HCT116 (cell line): Measurements from ENCODE around the gene ELK4. TPM values are rescaled to one million over a fixed set of nuclear protein-coding genes. Genes with fewer than 3 reads are reported as not detected.

ENCODE experiments used
- ATAC-seq: fragments of 200-7000 bp; cut with Tn5 transposase; 2 replicates; pipeline ENCODE4 v1.9.1; 2020; ENCODE audit warnings: mild to moderate bottlenecking, moderate library complexity
- BruUV-seq: library from RNA; stranded (reverse); fragments of 400-500 nt; replicated peaks from 2 replicates; lab custom pipeline; 2021; lab: Mats Ljungman, UMichigan
- CTCF ChIA-PET: fragments of 300-600 bp; sonication (Branson Sonifier 250); formaldehyde crosslinking; loops from one replicate; lab custom pipeline; 2021; ENCODE audit warnings: antibody characterized with exemption; lab: Charles Lee
- POLR2A ChIA-PET: fragments of 300-600, 350-600 bp; sonication (Branson Sonifier 250); formaldehyde crosslinking; loops from one replicate; lab custom pipeline; 2021; ENCODE audit warnings: antibody characterized with exemption; lab: Charles Lee
- RAD21 ChIA-PET, 2 experiments: fragments of 300-600 bp; sonication (Branson Sonifier 250); formaldehyde crosslinking; loops; one replicate each; lab custom pipeline; 2023; ENCODE audit warnings: low total read pairs in 2 of 2; ENCODE audit not compliant: uncharacterized antibody in 2 of 2, unreplicated experiment in 2 of 2, low non-redundant PET in 1 of 2; lab: Charles Lee
- DNase-seq: peaks from one replicate; pipeline ENCODE4 v3.0.0-alpha.2; 2010; ENCODE audit warnings: low read depth, low spot score
- H2AFZ ChIP-seq: fragments of 200-600 bp; shearing (Covaris generic), sonication (generic); 2 replicates; pipeline ENCODE4 v1.6.1; 2017; ENCODE audit warnings: low read depth, mixed run types, mixed read lengths, antibody characterized with exemption, low read length; ENCODE audit not compliant: poor library complexity, severe bottlenecking
- H3K27ac ChIP-seq: 2 replicates; pipeline ENCODE4 v1.5.1; 2012; ENCODE audit warnings: low read depth, low read length
- H3K27me3 ChIP-seq: fragments of 200-600 bp; sonication (generic); 2 replicates; pipeline ENCODE4 v1.6.1; 2016; ENCODE audit warnings: mixed run types, low read length, mixed read lengths; ENCODE audit not compliant: insufficient read depth
- H3K36me3 ChIP-seq, 2 experiments: fragments of 200-500 bp in 1 of 2; fragments of 200-600 bp in 1 of 2; sonication (Bioruptor generic) in 1 of 2; sonication (generic) in 1 of 2; 2 replicates each; pipeline versions ENCODE4 v1.5.1 to v1.6.1; 2014 to 2016; ENCODE audit warnings: low read length in 2 of 2, inconsistent platforms in 1 of 2, mixed read lengths in 1 of 2, mixed run types in 1 of 2; ENCODE audit not compliant: insufficient read depth in 2 of 2, control insufficient read depth in 1 of 2
- H3K4me1 ChIP-seq, 2 experiments: fragments of 200-600 bp in 1 of 2; sonication (generic) in 1 of 2; 2 replicates each; pipeline versions ENCODE4 v1.5.1 to v1.6.1; 2012 to 2017; ENCODE audit warnings: low read length in 2 of 2, inconsistent platforms in 1 of 2, mild to moderate bottlenecking in 1 of 2, mixed read lengths in 1 of 2, mixed run types in 1 of 2, moderate library complexity in 1 of 2; ENCODE audit not compliant: insufficient read depth in 2 of 2, control insufficient read depth in 1 of 2
- H3K4me2 ChIP-seq: fragments of 200-600 bp; sonication (generic); 2 replicates; pipeline ENCODE4 v1.6.1; 2017; ENCODE audit warnings: mixed run types, low read length, mixed read lengths
- H3K4me3 ChIP-seq, 2 experiments: fragments of 200-600 bp in 1 of 2; sonication (generic) in 1 of 2; replicated peaks in 1 of 2; 2 replicates each; pipeline ENCODE4 v1.5.1; 2011 to 2016; ENCODE audit warnings: low read length in 2 of 2, control low read depth in 1 of 2, low read depth in 1 of 2, mild to moderate bottlenecking in 1 of 2, mixed read lengths in 1 of 2, mixed run types in 1 of 2
- H3K79me2 ChIP-seq: fragments of 200-600 bp; sonication (generic); 2 replicates; pipeline ENCODE4 v1.6.1; 2017; ENCODE audit warnings: mild to moderate bottlenecking, mixed run types, low read length, moderate library complexity, mixed read lengths; ENCODE audit not compliant: insufficient read depth
- H3K9ac ChIP-seq: fragments of 200-600 bp; sonication (generic); 2 replicates; pipeline ENCODE4 v1.6.1; 2016; ENCODE audit warnings: low read length, mixed read lengths
- H3K9me2 ChIP-seq: fragments of 200-600 bp; sonication (generic), shearing (Covaris generic); 2 replicates; pipeline ENCODE4 v1.6.1; 2017; ENCODE audit warnings: mixed run types, mild to moderate bottlenecking, moderate library complexity; ENCODE audit not compliant: insufficient read depth
- H3K9me3 ChIP-seq, 2 experiments: fragments of 200-500 bp in 1 of 2; fragments of 200-600 bp in 1 of 2; sonication (Bioruptor generic) in 1 of 2; sonication (generic) in 1 of 2; 2 replicates each; pipeline ENCODE4 v1.6.1; 2014 to 2017; ENCODE audit warnings: low read length in 2 of 2, mixed read lengths in 2 of 2, inconsistent platforms in 1 of 2, low read depth in 1 of 2, mild to moderate bottlenecking in 1 of 2, mixed run types in 1 of 2, moderate library complexity in 1 of 2; ENCODE audit not compliant: control insufficient read depth in 1 of 2, insufficient read depth in 1 of 2
- H4K20me1 ChIP-seq: fragments of 200-600 bp; sonication (generic), shearing (Covaris generic); 2 replicates; pipeline ENCODE4 v1.6.1; 2017; ENCODE audit warnings: mixed run types, mild to moderate bottlenecking, moderate library complexity; ENCODE audit not compliant: insufficient read depth
- CTCF ChIP-seq, 3 experiments: fragments of 200-600 bp in 1 of 3; sonication (generic) in 1 of 3; IDR thresholded peaks in 2 of 3; conservative IDR thresholded peaks in 1 of 3; 2 replicates each; pipeline ENCODE4 v1.5.1; 2012 to 2017; ENCODE audit warnings: low read depth in 2 of 3, low read length in 2 of 3, antibody characterized with exemption in 1 of 3, borderline replicate concordance in 1 of 3, control low read depth in 1 of 3, mild to moderate bottlenecking in 1 of 3, mixed read lengths in 1 of 3, mixed run types in 1 of 3, moderate library complexity in 1 of 3; ENCODE audit not compliant: insufficient read depth in 1 of 3
- EGR1 ChIP-seq: IDR thresholded peaks from 2 replicates; pipeline ENCODE4 v1.6.1; 2012; ENCODE audit warnings: low read depth
- FOSL1 ChIP-seq: IDR thresholded peaks from 2 replicates; pipeline ENCODE4 v1.6.1; 2012; ENCODE audit warnings: low read depth
- JUND ChIP-seq: IDR thresholded peaks from 2 replicates; pipeline ENCODE4 v1.6.1; 2012
- MAX ChIP-seq: IDR thresholded peaks from 2 replicates; pipeline ENCODE4 v1.6.1; 2012
- REST ChIP-seq: IDR thresholded peaks from 2 replicates; pipeline ENCODE4 v1.6.1; 2012; ENCODE audit warnings: low read depth
- SRF ChIP-seq: IDR thresholded peaks from 2 replicates; pipeline ENCODE4 v1.6.1; 2012; ENCODE audit warnings: low read depth
- TCF7L2 ChIP-seq: IDR thresholded peaks from 2 replicates; pipeline ENCODE4 v1.7.0; 2011; ENCODE audit warnings: borderline replicate concordance, inconsistent platforms; ENCODE audit not compliant: insufficient read depth, insufficient read length; ENCODE audit errors: extremely low read depth
- YY1 ChIP-seq: IDR thresholded peaks from 2 replicates; pipeline ENCODE4 v1.6.1; 2011; ENCODE audit warnings: low read length, low read depth, moderate library complexity, mild to moderate bottlenecking; ENCODE audit not compliant: insufficient replicate concordance; ENCODE audit errors: extremely low read depth
- ZFX ChIP-seq: fragments of 450-650 bp; IDR thresholded peaks from 2 replicates; pipeline ENCODE4 v1.6.1; 2017
- intact Hi-C: fragments of 100-400 bp; cut with micrococcal nuclease; formaldehyde crosslinking; loops from 2 replicates; pipeline ENCODE4 v1.10.0; 2022
- total RNA-seq: library from RNA; stranded (reverse); gene quantifications from one replicate; pipeline ENCODE4 v1.2.1, GENCODE V29; 2021; ENCODE audit not compliant: unreplicated experiment

ELK4 gene
- total RNA-seq, 1 experiment from 2014 or later, result 46.2 TPM

GRCh38 chr1:205604825-205605505, 26.8 kb downstream of the ELK4 start:
- Histone ChIP-seq H3K79me2 (peaks cover 10% of the 10 kb centered on the region), H3K9ac (no peak overlapping the region), H3K4me1 (0 out of 4 replicates have a peak, but pooled peaks cover 0 to under 1% of the 10 kb centered on the region in 2 experiments), H3K9me3 (no peaks in the 10 kb centered on the region), H2AFZ (no peak overlapping the region), H3K9me2 (no peaks in the 10 kb centered on the region), H3K27ac (no peak overlapping the region), H3K27me3 (no peaks in the 10 kb centered on the region), H4K20me1 (no peaks in the 10 kb centered on the region), H3K4me3 (no peak overlapping the region), H3K4me2 (no peak overlapping the region), H3K36me3 (no peaks in the 10 kb centered on the region)
- intact Hi-C loops, result no loop called here
- no peak for DNase-seq
- ChIA-PET CTCF (no interaction called here), RAD21 (no interaction called here), POLR2A (no interaction called here)
- no peak for ATAC-seq
- no peak for TF ChIP-seq SRF
- no peak for TF ChIP-seq TCF7L2
- no peak for TF ChIP-seq MAX
- no peak for TF ChIP-seq CTCF (IDR thresholded peaks at IDR 0.05 in 2 of 3, conservative IDR thresholded peaks at IDR 0.05 in 1 of 3; ENCODE audit: borderline replicate concordance in 1 of 3, insufficient read depth in 1 of 3, low read depth in 2 of 3, low read length in 2 of 3)
- TF ChIP-seq REST, result no peak
- no peak for TF ChIP-seq YY1
- no peak for TF ChIP-seq FOSL1
- TF ChIP-seq ZFX, result no peak
- TF ChIP-seq EGR1, result no peak
- TF ChIP-seq JUND, result no peak
- BruUV-seq, result no TSS peak
